Measurements from ENCODE around the gene LRIT2. TPM values are rescaled to one million over a fixed set of nuclear protein-coding genes. Genes with fewer than 3 reads are reported as not detected.

LRIT2 gene
- total and polyA plus RNA-seq, 9 of the 15 experiments (the other 6 are each of a cell fraction or from before 2014, with no cell fraction given), result not detected

- Histone ChIP-seq H3K27ac (ENCODE audit: extremely low read depth, low read depth, low read length) (no peak overlapping the region), H3K9ac (ENCODE audit: insufficient read depth in 1 of 2, low read depth in 2 of 2, low read length in 2 of 2) (no peak overlapping the region), H4K20me1 (replicated peaks; ENCODE audit: control insufficient read depth, insufficient read depth, low read length) (peaks cover 6% of the 10 kb centered on the region), H3K9me1 (ENCODE audit: control insufficient read depth, insufficient read depth, low read length) (no peaks in the 10 kb centered on the region), H3K79me2 (ENCODE audit: control insufficient read depth, insufficient read depth, low read length) (no peaks in the 10 kb centered on the region), H3K4me2 (ENCODE audit: insufficient read depth, low read length) (no peak overlapping the region), H3K9me3 (replicated peaks; ENCODE audit: control insufficient read depth, insufficient read depth, low read depth, low read length) (no peaks in the 10 kb centered on the region), H3K4me1 (replicated peaks in 1 of 2; ENCODE audit: control insufficient read depth in 2 of 2, insufficient read depth in 2 of 2, low read length in 2 of 2) (peaks cover 0 to 15% of the 10 kb centered on the region in 2 experiments; a peak in 3 of 5 replicates), H3K4me3 (no peak overlapping the region), H3K36me3 (ENCODE audit: control insufficient read depth, insufficient read depth, low read length) (no peaks in the 10 kb centered on the region), H3K27me3 (ENCODE audit: control insufficient read depth in 2 of 2, insufficient read depth in 2 of 2, low read length in 2 of 2) (peaks cover 24 to 80% of the 10 kb centered on the region in 2 experiments; a peak in 4 of 5 replicates), H2AFZ (ENCODE audit: low read depth, low read length) (no peak overlapping the region)
- intact Hi-C loops (cut with micrococcal nuclease) (no loop called here), in situ Hi-C loops (cut with MboI) (no loop called here)
- no peak for DNase-seq (ENCODE audit: extremely low read depth in 1 of 4, low spot score in 3 of 4)
- no peak for TF ChIP-seq MNT (conservative IDR thresholded peaks at IDR 0.05)
- TF ChIP-seq CGGBP1 (CRISPR knock-in tag; IDR thresholded peaks at IDR 0.05), result no peak
- no peak for TF ChIP-seq MAZ (CRISPR knock-in tag; conservative IDR thresholded peaks at IDR 0.05 in 1 of 2, IDR thresholded peaks at IDR 0.05 in 1 of 2)
- TF ChIP-seq E4F1 (CRISPR knock-in tag; IDR thresholded peaks at IDR 0.05; ENCODE audit: borderline replicate concordance), result no peak
- TF ChIP-seq PREB (CRISPR knock-in tag; IDR thresholded peaks at IDR 0.05), result no peak
- no peak for TF ChIP-seq ZNF280A (IDR thresholded peaks at IDR 0.05; ENCODE audit: low read depth, partially characterized antibody)
- TF ChIP-seq USF1 (CRISPR knock-in tag; IDR thresholded peaks at IDR 0.05), result no peak
- TF ChIP-seq HIVEP1 (CRISPR knock-in tag; IDR thresholded peaks at IDR 0.05), result no peak
- no peak for TF ChIP-seq SAFB2 (IDR thresholded peaks at IDR 0.05; ENCODE audit: borderline replicate concordance, low read depth, low read length, severe bottlenecking)
- no peak for TF ChIP-seq SRSF7 (optimal IDR thresholded peaks at IDR 0.05; ENCODE audit: low read depth, low read length)
- TF ChIP-seq TAF15 (IDR thresholded peaks at IDR 0.05; ENCODE audit: low read depth, low read length), result no peak
- no peak for TF ChIP-seq HCFC1 (IDR thresholded peaks at IDR 0.05; ENCODE audit: low read depth, low read length)
- no peak for TF ChIP-seq ZNF239 (CRISPR knock-in tag; IDR thresholded peaks at IDR 0.05)
- no peak for TF ChIP-seq SNIP1 (IDR thresholded peaks at IDR 0.05; ENCODE audit: low read depth)
- no peak for ATAC-seq
- no TSS peak for BruUV-seq (replicated peaks)
- ChIA-PET CTCF (ENCODE audit: low intra/inter-chr PET ratio) (no interaction called here), POLR2A (interaction anchor here (1.5 kb wide), 1 partner anchor 22 kb away, joined by 4 read pairs; no protein-coding TSS in a partner anchor)
- 0% methylated on average over 3 of the region's 3 CpGs for WGBS (ENCODE audit: insufficient coverage, low coverage, missing lambda C conversion rate)
- FAIRE-seq, result no peak
Measured at GRCh38 chr10:84190621-84191020, 34.7 kb downstream of the LRIT2 start.

All from K562 (cell line).